Skin epidermis (tissue), 12 donors: ENCODE results near the gene PAX8.
"Not testable (repeated sequence)": the region's sequence is repeated elsewhere in the genome, so short reads cannot be mapped to it uniquely, and the experiment has no call there.

Experiments
- H3K27ac ChIP-seq, 21 experiments: fragments of 200-600 bp; sonication (generic) in 11 of 21; one replicate each; pipeline ENCODE4 v1.5.0; 2020; ENCODE audit warnings: mild to moderate bottlenecking in 3 of 21, inconsistent platforms in 2 of 21, moderate library complexity in 2 of 21
- H3K4me3 ChIP-seq, 7 experiments: fragments of 200-600 bp; sonication (generic) in 2 of 7; one replicate each; pipeline ENCODE4 v1.5.0; 2020; ENCODE audit warnings: inconsistent platforms in 2 of 7, mild to moderate bottlenecking in 2 of 7, moderate library complexity in 1 of 7

The PAX8 gene

DNA sequence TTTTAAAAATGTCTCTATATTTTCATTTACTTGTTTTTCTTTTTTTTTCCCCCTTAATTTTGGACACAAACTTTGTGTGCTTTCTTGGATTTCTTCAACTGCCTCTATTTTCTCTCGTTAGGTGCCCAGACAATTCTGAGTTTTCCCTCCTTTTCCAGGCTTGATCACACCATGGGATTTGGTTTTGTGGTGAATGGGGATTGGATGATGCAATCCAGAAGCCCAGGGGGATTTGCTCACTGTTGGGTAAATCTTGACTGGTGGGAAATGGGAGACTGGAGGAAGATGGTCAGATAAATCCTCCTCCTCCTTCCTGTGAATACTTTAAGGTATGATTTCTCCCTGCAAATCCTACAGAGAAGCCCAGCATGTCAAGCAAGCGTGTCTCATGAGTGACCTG, 19.5 kb upstream of the PAX8 start:
- no peak overlapping the region for H3K4me3 ChIP-seq
- no peak overlapping the region for H3K27ac ChIP-seq

DNA sequence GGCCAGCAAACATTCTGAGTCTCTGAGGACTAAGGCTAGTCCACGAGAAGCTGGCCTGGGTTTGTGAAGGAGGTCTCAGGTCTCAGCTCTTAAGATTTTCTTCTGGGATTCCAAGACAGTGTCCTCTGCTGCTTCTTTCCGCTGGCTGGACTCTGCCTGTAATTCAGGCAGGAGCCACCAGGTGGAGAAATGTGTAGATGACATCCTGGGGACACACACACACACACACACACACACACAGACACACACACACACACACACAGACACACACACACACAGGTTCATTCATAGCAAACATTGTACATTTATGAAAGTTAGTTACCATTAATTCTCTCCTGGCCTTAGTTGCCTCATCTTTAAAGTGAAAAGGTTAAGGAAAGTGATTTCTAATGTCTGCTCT, 18.9 kb upstream of the PAX8 start:
- H3K4me3 ChIP-seq, H3K27ac ChIP-seq: not testable (repeated sequence)

DNA sequence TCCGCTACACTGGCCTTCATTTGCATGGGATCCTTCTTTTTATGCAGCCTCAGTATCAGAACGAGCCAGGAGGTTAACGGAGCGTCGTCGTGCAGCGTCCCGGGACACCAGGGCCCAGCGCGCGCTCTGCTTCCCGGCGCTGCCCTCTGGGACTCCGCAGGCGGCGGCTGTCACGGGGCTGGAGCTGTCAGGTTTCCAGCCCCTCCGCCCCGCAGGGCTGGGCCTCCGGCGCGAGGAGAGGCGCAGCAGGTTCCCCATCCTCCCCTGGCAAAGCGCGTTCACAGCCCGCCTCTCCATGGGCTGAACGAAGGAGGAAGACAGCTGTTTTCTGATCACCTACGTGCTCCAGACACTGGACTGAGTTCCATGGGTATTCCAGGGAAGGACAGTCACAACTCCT, 12.5 kb upstream of the PAX8 start:
- H3K4me3 ChIP-seq: no peak overlapping the region
- no peak overlapping the region for H3K27ac ChIP-seq

DNA sequence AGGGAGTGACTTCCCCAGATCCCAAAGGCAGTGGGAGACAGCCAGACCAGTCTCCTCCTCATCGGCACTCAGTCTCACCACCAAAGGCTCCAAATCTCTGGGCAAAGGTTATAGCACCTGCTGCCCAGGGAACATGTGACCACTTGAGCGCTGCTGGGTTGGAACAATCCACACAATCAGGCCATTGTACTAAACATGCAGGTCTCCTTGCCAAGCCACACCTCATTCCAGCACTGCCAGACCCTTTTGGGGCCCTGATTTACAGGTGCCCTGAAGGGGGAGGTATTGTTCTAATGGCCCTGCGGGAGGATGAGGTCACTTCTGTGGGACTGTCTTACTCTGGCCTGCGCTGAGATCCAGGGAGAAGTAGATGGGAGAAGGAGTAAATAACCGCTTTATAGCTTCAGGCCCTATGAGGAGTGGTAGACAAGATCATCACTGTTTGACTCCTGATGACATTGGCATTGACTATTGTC, 10.0 kb upstream of the PAX8 start:
- not testable (repeated sequence) for H3K4me3 ChIP-seq, H3K27ac ChIP-seq

DNA sequence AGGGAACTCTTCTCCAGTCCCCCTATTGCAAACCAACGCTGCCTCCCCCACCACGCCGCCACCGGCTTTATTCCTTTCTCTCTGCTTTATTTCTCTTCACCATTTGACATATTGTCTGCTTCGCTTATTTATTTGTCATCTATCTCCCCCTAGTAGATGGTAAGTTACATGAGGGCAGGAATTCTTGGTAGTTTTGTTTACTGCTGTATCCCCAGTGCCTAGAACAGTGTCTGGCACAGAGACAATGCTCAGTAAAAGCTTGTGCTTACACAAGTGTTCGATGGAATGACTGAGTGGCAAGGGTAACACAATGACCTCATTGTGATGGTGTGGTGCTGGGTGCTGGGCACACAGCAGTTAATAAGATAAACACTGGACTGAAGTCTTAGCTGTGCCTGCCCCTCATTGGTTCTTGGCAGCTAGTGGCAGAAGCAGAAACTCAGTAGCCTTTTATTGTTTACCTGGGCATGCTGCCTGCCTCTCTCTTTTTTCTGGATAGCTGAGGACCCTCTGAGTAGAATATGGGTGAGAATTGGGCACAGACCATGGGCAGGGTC, 9.5 kb upstream of the PAX8 start:
- H3K27ac ChIP-seq, H3K4me3 ChIP-seq: not testable (repeated sequence)

DNA sequence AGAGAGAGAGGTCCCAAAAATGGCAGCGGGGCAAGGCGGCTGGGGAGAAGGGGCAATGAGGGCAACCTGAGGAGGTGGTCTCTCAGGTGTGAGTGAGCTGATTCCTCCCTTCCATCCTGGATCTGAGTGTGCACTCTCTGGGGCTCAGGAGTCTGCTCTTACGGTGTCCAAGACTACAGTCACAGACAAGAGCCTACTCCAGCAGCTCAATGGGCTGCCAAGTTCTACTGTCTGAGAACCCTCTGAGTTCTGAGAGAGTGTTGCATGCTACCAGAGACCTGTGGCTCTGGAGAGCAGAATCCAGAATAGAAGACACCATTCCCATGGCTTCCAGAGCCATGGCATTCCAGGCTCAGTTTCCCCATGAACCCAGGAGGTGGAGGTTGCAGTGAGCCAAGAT, 7.1 kb upstream of the PAX8 start:
- Histone ChIP-seq H3K27ac (no peak overlapping the region), H3K4me3 (no peak overlapping the region)

DNA sequence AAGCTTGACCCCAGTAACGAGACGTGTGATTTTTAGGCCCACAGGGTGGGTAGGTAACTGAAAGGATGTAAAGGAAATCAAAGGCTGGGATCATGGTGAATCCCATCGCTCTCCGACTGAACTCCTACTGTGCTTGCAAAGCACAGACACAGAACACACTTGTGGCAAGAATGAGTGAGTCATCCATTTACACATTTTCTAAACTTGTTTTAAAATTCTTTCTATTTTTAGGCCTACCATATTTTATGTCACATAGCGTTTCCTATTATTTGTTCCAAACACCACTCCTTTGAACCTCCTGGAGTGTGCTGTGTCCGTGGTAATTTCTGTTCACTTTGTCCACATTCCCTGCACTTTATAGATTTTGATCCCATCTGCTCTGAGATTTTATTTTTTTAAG, 6.3 kb upstream of the PAX8 start:
- peak overlapping the region in 3 of 21 experiments; percentile 39 to 70 (median 52) for H3K27ac ChIP-seq
- not testable (repeated sequence) for H3K4me3 ChIP-seq

DNA sequence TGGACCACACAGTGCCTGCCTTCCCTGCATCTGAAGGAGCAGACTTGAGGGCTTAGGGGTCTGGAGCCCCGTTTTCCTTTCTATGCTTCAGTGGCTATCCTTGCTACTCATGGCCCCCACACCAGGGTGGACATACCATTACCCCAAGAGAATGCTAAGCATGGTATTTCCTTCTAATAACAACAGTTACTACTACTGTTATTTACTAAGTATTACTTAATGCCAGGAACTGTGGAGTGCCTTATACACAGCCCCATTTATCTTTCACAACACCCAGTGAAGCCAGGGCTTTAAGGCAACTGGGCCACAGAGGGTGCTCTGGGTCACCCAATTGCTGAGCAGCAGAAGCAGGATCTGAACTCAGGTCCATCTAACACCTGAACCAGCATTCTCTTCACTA, 5.8 kb upstream of the PAX8 start:
- Histone ChIP-seq H3K4me3 (no peak overlapping the region), H3K27ac (peak overlapping the region in 8 of 21 experiments; percentile 9 to 70 (median 38))

DNA sequence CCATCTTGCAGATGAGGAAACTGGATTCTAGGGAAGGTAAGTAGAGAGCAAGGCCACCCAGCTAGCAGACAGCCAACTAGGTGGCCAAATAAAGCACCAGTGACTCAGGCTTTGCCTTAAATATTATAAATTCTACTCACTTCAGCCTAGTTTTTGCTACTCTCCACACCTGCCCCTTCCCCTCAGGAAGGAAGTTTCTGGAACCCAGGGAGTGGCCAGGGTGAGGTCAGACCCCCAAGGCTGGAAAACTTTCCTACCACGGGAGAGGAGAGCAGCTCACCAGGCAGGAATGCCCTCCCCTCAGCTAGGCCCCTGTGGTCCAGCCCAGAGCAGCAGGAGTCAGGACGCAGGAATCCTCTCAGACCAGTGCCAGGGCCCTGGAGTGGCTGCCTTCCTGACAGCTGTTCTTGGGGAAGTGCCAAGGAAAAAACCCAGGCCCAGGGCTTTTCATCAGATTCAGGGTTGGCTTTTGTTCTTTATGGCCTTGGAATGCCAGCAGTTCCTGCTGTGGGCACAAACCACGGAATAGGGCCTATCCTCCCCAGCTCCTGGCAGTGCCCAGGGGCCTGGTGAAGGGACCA, 5.1 kb upstream of the PAX8 start:
- no peak overlapping the region for H3K4me3 ChIP-seq

DNA sequence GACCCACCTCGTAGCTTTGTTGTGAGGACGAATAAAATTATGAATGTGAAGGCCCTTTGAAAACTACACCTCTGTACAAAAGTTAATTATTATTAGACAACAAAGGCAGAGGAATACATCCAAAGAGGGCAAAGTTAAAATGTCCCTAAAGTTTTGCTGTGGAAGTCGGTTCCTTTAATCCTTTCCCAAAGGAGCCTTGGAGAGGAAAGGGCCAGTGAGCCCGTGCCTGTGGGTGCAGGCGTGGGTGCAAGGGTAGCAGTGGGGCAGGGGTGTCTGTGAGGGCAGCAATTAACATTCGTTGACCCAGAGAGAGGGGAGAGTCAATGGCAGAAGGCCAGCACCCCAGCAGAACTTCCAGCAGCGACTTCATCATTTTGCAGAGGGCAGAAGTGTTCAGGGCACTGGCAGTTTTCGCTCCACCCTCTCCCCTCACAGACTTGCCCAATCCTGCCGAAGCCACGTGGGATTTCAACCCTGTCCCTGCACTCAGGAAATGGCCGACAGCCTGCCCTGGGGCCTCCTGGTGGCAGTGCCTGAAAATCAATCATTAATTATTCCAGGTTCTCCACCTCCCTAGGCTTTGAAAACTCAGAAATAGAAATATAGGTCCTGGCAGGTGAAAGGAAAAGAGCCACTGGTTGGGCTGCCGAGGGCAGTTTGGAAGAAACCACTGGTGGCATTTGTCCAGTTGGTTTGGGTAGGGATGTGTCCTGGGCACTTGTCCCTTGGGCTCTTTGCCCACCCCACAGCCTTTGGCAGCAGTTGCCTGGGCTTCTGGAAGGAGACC, 4.2 kb upstream of the PAX8 start:
- peak overlapping the region in 6 of 21 experiments; percentile 16 to 70 (median 46) for H3K27ac ChIP-seq
- no peak overlapping the region for H3K4me3 ChIP-seq

More for the DNA sequence above, 5.1 kb upstream of the PAX8 start:
- peak overlapping the region in 11 of 21 experiments; percentile 9 to 70 (median 39) for H3K27ac ChIP-seq

DNA sequence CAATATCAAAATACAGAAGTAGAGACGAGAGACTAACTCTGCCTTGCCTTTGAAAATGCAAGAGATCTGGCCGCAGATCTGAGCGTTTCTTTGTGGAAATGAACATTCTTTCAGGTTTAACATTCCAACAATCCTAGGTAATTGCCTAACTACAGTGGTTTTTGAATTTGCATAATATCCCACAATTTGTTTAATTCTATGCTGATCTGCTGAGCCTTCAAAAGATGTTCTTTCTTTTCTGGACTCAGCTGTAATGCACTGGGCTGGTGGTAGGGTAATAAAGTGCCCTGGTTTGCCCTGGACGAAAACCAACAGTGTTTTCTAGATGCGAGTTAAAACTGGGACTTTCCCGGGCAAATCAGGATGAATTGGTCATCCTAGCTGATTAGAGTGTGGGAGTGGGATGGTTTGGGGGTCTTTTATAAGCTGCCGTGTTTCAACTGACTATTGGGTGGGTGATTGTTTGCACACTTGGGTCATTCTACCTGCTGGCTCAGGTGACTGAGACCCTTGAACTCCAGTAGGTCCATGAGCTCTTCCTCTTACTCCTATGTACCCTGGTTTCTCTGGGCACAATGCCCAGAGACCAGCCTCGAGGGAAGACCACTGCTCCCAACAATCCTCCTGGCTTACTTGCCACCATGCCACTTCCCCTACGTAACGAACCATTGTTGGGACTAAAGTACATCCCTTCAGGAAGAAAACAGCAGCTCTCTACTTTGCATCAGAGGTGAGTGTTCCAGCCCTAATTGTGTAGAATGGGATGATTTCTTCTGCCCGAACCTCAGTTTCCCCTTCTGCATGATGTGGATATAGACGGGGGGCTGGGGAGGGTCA, 3.4 kb upstream of the PAX8 start:
- no peak overlapping the region for H3K4me3 ChIP-seq
- H3K27ac ChIP-seq: peak overlapping the region in 3 of 21 experiments; percentile 16 to 70 (median 23)

DNA sequence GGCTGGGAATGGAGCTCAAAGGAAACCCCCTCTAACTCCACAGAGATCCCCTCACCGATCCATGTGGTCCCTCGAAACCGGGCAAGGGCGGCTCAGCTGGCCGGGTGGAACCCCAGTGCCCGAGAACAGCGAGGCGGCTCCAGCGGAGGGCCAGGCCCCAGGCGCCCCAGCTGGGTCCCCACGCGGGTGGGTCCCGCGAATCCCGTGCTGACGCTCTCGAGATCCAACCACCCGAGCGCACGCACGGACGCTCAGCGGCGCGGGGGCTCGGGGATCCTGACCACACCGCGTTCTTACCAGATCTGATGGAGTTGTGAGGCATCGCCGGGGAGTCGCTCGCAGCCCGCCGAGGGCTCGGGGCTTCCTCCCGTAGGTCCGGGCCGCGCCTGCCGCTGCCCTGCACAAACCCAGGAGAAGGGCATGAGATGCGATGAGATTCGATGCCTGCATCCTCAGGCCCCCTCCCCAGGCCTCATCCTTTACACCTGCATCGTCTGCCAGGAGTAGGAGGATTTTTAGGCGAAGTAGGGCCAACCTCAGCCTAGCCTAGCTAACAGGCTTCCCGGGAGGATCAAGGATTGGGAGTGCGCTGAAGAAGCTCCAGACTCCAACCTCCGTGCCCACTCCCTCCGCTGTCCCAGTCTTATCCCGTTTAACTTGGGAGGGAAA, 514 bp downstream of the PAX8 start:
- H3K4me3 ChIP-seq: no peak overlapping the region
- H3K27ac ChIP-seq: no peak overlapping the region

DNA sequence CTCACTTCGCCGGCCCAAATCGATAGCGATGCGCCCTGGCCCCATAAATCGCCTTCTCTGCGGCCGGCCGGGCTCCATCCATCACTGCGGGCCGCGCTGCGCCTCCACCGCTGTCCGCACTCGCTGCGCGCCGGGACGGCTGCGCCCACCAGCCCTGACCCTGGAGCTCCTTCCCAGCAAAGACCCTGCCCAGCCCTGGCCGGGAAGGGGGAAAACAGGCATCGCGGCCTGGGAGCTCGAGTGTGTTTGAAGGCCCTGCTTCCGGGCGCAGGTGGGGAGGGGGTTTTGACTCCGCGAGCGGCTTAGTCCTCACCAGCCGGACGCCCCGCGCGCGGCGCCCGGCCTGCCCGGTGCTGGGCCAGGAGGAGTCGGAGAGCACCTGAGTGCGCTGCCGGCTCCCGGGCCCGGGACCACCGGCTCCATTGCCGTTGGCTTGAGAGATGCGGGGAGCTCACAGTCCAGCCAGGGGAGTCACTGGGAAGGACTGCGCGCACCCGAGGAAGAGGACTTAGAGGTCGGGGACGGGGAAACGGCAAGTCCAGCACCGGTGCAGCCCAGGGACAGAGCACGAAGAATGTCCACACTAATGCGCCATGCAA, 1.1 kb downstream of the PAX8 start:
- Histone ChIP-seq H3K4me3 (no peak overlapping the region), H3K27ac (no peak overlapping the region)

DNA sequence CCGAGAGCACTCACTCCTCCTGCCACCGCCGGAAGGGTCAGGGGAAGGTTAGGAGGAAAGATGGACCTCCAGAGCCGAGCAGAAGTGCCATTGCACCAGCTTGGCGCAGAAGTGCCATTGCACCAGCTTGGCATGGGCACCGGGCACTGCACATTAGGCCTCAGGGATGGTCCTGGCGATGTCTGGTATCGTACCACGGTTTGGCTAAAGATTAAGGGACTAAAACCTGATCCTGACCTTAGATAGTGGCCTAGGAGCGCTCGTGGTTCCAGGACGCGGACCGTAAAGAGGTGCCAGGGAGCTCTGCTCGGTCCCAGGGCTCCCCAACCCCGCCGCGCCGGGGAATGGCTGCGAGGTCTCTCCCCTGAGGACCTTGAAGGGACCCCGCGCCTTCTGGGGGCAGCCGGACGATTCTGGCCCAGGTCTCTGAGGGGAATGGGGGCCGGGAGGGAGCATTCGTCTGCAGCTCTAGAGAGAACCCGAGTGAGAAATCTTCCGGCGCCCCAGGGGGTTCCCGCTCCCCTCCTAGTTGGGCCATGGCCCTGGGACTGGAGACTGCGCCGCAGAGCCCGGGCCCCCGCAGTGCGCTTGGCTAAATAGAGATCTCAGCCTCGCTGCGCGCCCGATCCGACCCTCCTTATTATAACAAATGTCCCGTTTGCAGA, 1.8 kb downstream of the PAX8 start:
- H3K27ac ChIP-seq: no peak overlapping the region
- no peak overlapping the region for H3K4me3 ChIP-seq

DNA sequence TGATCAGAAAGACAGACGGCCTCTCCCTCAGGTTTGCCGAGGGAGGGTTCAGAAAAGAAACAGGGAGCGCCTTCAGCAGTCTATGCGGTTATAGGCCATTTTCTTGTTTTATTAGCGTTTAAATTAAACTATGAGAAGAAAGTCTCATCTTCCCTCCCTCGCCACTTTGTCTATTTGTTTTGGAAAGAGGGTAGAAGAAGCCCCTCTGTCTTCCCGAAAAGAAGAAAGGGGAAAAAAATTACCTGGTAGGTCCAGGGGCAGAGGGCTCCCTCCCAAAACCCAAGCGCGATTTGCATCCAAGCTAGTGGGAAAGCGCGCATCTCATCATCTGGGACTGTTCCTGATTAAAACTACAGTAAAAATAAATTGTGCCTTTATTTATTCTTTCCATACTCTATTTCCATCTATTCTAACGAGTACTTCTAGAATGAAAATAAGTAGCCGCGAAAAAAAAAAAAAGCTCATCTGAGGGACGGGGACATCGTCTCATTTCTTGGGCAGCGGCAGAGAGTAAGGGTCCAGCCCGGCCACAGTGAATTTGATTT, 2.4 kb downstream of the PAX8 start:
- H3K27ac ChIP-seq: no peak overlapping the region
- no peak overlapping the region for H3K4me3 ChIP-seq

DNA sequence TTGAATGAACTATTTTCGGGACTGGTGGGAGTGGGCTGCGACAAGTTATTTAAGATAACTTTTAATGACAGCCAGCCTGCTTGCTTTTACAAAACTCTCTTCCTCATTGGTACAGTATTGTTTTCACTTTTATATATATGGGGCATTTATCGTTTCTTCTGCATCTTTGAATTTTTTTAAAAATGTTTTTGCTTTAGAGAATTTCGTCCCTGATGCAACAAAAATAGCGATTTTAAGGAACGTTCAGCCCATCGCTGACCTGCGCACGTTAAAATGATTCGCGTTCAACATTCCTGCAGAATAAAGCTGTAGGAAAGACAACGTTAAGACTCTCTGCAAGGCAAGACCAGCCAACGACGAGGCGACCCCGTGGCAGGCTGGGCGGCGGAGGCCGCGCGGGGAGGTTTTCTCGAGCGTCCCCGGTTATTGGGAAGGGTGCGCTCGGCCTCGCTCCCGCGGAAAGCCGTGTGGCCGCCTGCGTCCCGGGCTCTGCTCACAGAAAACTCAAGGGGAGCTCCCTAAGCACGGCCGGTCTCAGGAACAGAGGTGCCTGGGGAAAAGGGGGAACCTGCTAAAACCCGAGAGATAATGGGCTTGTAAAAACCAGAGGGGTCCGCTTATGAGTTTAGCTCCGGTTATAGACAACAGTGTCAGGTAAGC, 3.0 kb downstream of the PAX8 start:
- Histone ChIP-seq H3K4me3 (no peak overlapping the region), H3K27ac (no peak overlapping the region)

DNA sequence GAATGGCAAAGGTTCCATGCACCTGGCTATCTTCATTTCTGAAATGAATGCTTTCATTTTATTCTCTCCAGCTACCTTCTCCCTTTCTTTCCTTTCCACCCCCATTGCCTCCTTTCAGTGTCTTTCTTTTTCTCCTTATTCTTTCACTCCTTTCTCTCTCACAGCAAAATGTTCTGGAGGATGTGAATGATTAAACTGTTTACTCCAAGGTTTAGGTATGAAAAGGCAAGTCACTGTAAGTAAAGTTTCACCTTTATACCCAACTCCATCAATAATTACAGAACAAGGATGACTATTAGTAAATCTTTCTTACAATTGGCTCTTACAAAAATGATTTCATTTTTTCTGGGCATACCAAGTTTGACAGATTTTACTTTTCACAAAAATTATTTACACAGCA, 4.3 kb downstream of the PAX8 start:
- Histone ChIP-seq H3K4me3 (no peak overlapping the region), H3K27ac (no peak overlapping the region)

DNA sequence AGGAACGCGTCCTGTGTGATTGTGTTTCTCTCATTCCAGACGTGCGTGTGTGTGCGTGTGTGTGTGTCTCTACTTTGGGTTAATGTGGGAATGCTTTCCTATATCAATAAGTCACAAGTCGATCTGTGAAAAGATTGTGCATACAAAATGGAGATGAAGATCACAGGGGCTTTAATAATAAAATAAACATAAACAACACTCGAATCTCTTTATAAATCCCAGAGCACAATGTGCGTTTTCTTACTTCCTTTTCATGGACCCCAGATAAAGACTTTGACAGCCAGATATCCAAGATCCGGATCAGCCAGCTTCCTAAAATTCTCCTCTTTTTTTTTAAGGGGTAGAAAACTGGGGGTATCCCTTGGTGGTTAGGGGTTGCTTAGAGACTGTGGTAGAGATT, 4.7 kb downstream of the PAX8 start:
- Histone ChIP-seq H3K4me3 (no peak overlapping the region), H3K27ac (no peak overlapping the region)
